ENCODE results near the gene LRRC40. TPM values are rescaled to one million over a fixed set of nuclear protein-coding genes. Genes with fewer than 3 reads are reported as not detected.

LRRC40 gene
- total RNA-seq, 1 donor from 2014 or later, result 23.3 TPM

GRCh38 chr1:70146488-70146887, 58.9 kb downstream of the LRRC40 start:
- intact Hi-C loops (cut with micrococcal nuclease), result no loop called here
- no peak overlapping the region for H3K4me3 Mint-ChIP-seq (ENCODE audit: low read depth)
- peaks cover 10% of the 10 kb centered on the region for H3K36me3 Mint-ChIP-seq (ENCODE audit: low read depth)
- DNase-seq (ENCODE audit: low spot score), result no peak
- H3K27me3 Mint-ChIP-seq (ENCODE audit: low read depth), result no peaks in the 10 kb centered on the region
- H3K4me1 Mint-ChIP-seq (ENCODE audit: low read depth), result no peaks in the 10 kb centered on the region
- no peak overlapping the region for H3K27ac Mint-ChIP-seq
- H3K9me3 Mint-ChIP-seq, result no peaks in the 10 kb centered on the region

GRCh38 chr1:70143048-70143659, 62.2 kb downstream of the LRRC40 start:
- Mint-ChIP-seq H3K36me3 (ENCODE audit: low read depth) (peaks cover 4% of the 10 kb centered on the region), H3K4me1 (ENCODE audit: low read depth) (no peaks in the 10 kb centered on the region), H3K27ac (no peak overlapping the region), H3K27me3 (ENCODE audit: low read depth) (no peaks in the 10 kb centered on the region), H3K4me3 (ENCODE audit: low read depth) (no peak overlapping the region), H3K9me3 (no peaks in the 10 kb centered on the region)
- intact Hi-C loops (cut with micrococcal nuclease), result no loop called here
- no peak for DNase-seq (ENCODE audit: low spot score)

- no peak for DNase-seq (ENCODE audit: low spot score)
- Mint-ChIP-seq H3K9me3 (no peaks in the 10 kb centered on the region), H3K4me1 (ENCODE audit: low read depth) (no peaks in the 10 kb centered on the region), H3K27me3 (ENCODE audit: low read depth) (peaks cover 3% of the 10 kb centered on the region), H3K27ac (no peak overlapping the region), H3K36me3 (ENCODE audit: low read depth) (no peaks in the 10 kb centered on the region), H3K4me3 (ENCODE audit: low read depth) (no peak overlapping the region)
- intact Hi-C loops (cut with micrococcal nuclease), result no loop called here
These were observed 63.3 kb downstream of the LRRC40 start for GRCh38 chr1:70142075-70142474.

GRCh38 chr1:70140894-70141293, 64.5 kb downstream of the LRRC40 start:
- no peak overlapping the region for H3K27ac Mint-ChIP-seq
- no peak overlapping the region for H3K4me3 Mint-ChIP-seq (ENCODE audit: low read depth)
- no peaks in the 10 kb centered on the region for H3K36me3 Mint-ChIP-seq (ENCODE audit: low read depth)
- intact Hi-C loops (cut with micrococcal nuclease), result no loop called here
- DNase-seq (ENCODE audit: low spot score), result no peak
- H3K9me3 Mint-ChIP-seq, result no peaks in the 10 kb centered on the region
- no peaks in the 10 kb centered on the region for H3K4me1 Mint-ChIP-seq (ENCODE audit: low read depth)
- peaks cover 4% of the 10 kb centered on the region for H3K27me3 Mint-ChIP-seq (ENCODE audit: low read depth)

- H3K27me3 Mint-ChIP-seq (ENCODE audit: low read depth), result peaks cover 10% of the 10 kb centered on the region
- H3K4me1 Mint-ChIP-seq (ENCODE audit: low read depth), result no peaks in the 10 kb centered on the region
- H3K27ac Mint-ChIP-seq, result no peak overlapping the region
- intact Hi-C loops (cut with micrococcal nuclease), result no loop called here
- no peak overlapping the region for H3K4me3 Mint-ChIP-seq (ENCODE audit: low read depth)
- no peaks in the 10 kb centered on the region for H3K9me3 Mint-ChIP-seq
- no peaks in the 10 kb centered on the region for H3K36me3 Mint-ChIP-seq (ENCODE audit: low read depth)
- DNase-seq (ENCODE audit: low spot score), result no peak
These were observed 65.0 kb downstream of the LRRC40 start for GRCh38 chr1:70140343-70140742.

- Mint-ChIP-seq H3K27ac (no peak overlapping the region), H3K36me3 (ENCODE audit: low read depth) (no peaks in the 10 kb centered on the region), H3K27me3 (ENCODE audit: low read depth) (peaks cover 21% of the 10 kb centered on the region), H3K4me3 (ENCODE audit: low read depth) (no peak overlapping the region), H3K4me1 (ENCODE audit: low read depth) (no peaks in the 10 kb centered on the region), H3K9me3 (no peaks in the 10 kb centered on the region)
- no peak for DNase-seq (ENCODE audit: low spot score)
- intact Hi-C loops (cut with micrococcal nuclease), result loop anchor here (5.0 to 10.0 kb wide), 2 partner anchors 88 to 221 kb away; partner anchors contain the start of genes ANKRD13C and SRSF11
These were observed 71.2 kb downstream of the LRRC40 start for GRCh38 chr1:70134148-70134547.

- no peaks in the 10 kb centered on the region for H3K4me1 Mint-ChIP-seq (ENCODE audit: low read depth)
- H3K27ac Mint-ChIP-seq, result no peak overlapping the region
- intact Hi-C loops (cut with micrococcal nuclease), result no loop called here
- no peak overlapping the region for H3K4me3 Mint-ChIP-seq (ENCODE audit: low read depth)
- H3K27me3 Mint-ChIP-seq (ENCODE audit: low read depth), result peaks cover 16% of the 10 kb centered on the region
- no peaks in the 10 kb centered on the region for H3K36me3 Mint-ChIP-seq (ENCODE audit: low read depth)
- H3K9me3 Mint-ChIP-seq, result no peaks in the 10 kb centered on the region
- DNase-seq (ENCODE audit: low spot score), result no peak
These were observed 88.3 kb downstream of the LRRC40 start for GRCh38 chr1:70117046-70117445.

- DNase-seq (ENCODE audit: low spot score), result no peak
- Mint-ChIP-seq H3K27me3 (ENCODE audit: low read depth) (peaks cover 16% of the 10 kb centered on the region), H3K4me1 (ENCODE audit: low read depth) (no peaks in the 10 kb centered on the region), H3K9me3 (no peaks in the 10 kb centered on the region), H3K27ac (no peak overlapping the region), H3K36me3 (ENCODE audit: low read depth) (no peaks in the 10 kb centered on the region), H3K4me3 (ENCODE audit: low read depth) (no peak overlapping the region)
- intact Hi-C loops (cut with micrococcal nuclease), result no loop called here
These were observed 90.1 kb downstream of the LRRC40 start for GRCh38 chr1:70115315-70115714.

- Mint-ChIP-seq H3K4me3 (ENCODE audit: low read depth) (no peak overlapping the region), H3K36me3 (ENCODE audit: low read depth) (no peaks in the 10 kb centered on the region), H3K4me1 (ENCODE audit: low read depth) (no peaks in the 10 kb centered on the region), H3K27ac (no peak overlapping the region), H3K9me3 (no peaks in the 10 kb centered on the region), H3K27me3 (ENCODE audit: low read depth) (peaks cover 8% of the 10 kb centered on the region)
- no peak for DNase-seq (ENCODE audit: low spot score)
- intact Hi-C loops (cut with micrococcal nuclease), result no loop called here
These were observed 92.5 kb downstream of the LRRC40 start for GRCh38 chr1:70112838-70113237.

GRCh38 chr1:70109241-70109640, 96.1 kb downstream of the LRRC40 start:
- Mint-ChIP-seq H3K4me1 (ENCODE audit: low read depth) (no peaks in the 10 kb centered on the region), H3K4me3 (ENCODE audit: low read depth) (no peak overlapping the region), H3K36me3 (ENCODE audit: low read depth) (no peaks in the 10 kb centered on the region), H3K27ac (no peak overlapping the region), H3K9me3 (no peaks in the 10 kb centered on the region), H3K27me3 (ENCODE audit: low read depth) (peaks cover 4% of the 10 kb centered on the region)
- intact Hi-C loops (cut with micrococcal nuclease), result no loop called here
- no peak for DNase-seq (ENCODE audit: low spot score)

GRCh38 chr1:70103770-70104169, 101.6 kb downstream of the LRRC40 start:
- intact Hi-C loops (cut with micrococcal nuclease), result no loop called here
- H3K27ac Mint-ChIP-seq, result no peak overlapping the region
- no peak overlapping the region for H3K4me3 Mint-ChIP-seq (ENCODE audit: low read depth)
- H3K4me1 Mint-ChIP-seq (ENCODE audit: low read depth), result no peaks in the 10 kb centered on the region
- no peak for DNase-seq (ENCODE audit: low spot score)
- no peaks in the 10 kb centered on the region for H3K9me3 Mint-ChIP-seq
- H3K36me3 Mint-ChIP-seq (ENCODE audit: low read depth), result no peaks in the 10 kb centered on the region
- no peaks in the 10 kb centered on the region for H3K27me3 Mint-ChIP-seq (ENCODE audit: low read depth)

GRCh38 chr1:70101774-70102173, 103.6 kb downstream of the LRRC40 start:
- Mint-ChIP-seq H3K27ac (no peak overlapping the region), H3K4me3 (ENCODE audit: low read depth) (no peak overlapping the region), H3K36me3 (ENCODE audit: low read depth) (no peaks in the 10 kb centered on the region), H3K27me3 (ENCODE audit: low read depth) (no peaks in the 10 kb centered on the region), H3K9me3 (no peaks in the 10 kb centered on the region), H3K4me1 (ENCODE audit: low read depth) (no peaks in the 10 kb centered on the region)
- DNase-seq (ENCODE audit: low spot score), result no peak
- intact Hi-C loops (cut with micrococcal nuclease), result no loop called here

- DNase-seq (ENCODE audit: low spot score), result no peak
- no peaks in the 10 kb centered on the region for H3K9me3 Mint-ChIP-seq
- no peaks in the 10 kb centered on the region for H3K27me3 Mint-ChIP-seq (ENCODE audit: low read depth)
- intact Hi-C loops (cut with micrococcal nuclease), result no loop called here
- H3K36me3 Mint-ChIP-seq (ENCODE audit: low read depth), result no peaks in the 10 kb centered on the region
- no peak overlapping the region for H3K4me3 Mint-ChIP-seq (ENCODE audit: low read depth)
- no peak overlapping the region for H3K27ac Mint-ChIP-seq
- H3K4me1 Mint-ChIP-seq (ENCODE audit: low read depth), result no peaks in the 10 kb centered on the region
These were observed 104.1 kb downstream of the LRRC40 start for GRCh38 chr1:70101231-70101630.
